Upper lobe of right lung (tissue), 1 donor: ENCODE measurements around the gene SUSD3. TPM values are rescaled to one million over a fixed set of nuclear protein-coding genes. Genes with fewer than 3 reads are reported as not detected.
A peak's percentile ranks its signal among the peaks of the same experiment; 100 is the strongest.
"Not testable (repeated sequence)": the region's sequence is repeated elsewhere in the genome, so short reads cannot be mapped to it uniquely, and the experiment has no call there.

Source experiments
- ATAC-seq: fragments of 200-7000 bp; cut with Tn5 transposase; one replicate; pipeline ENCODE4 v1.9.1; 2020; ENCODE audit warnings: mild to moderate bottlenecking, moderate library complexity
- DNase-seq: peaks from one replicate; pipeline ENCODE4 v3.0.0-alpha.2; 2020
- H3K27ac ChIP-seq: fragments of 200-600 bp; one replicate; pipeline ENCODE4 v1.8.0; 2022
- H3K27me3 ChIP-seq: fragments of 200-600 bp; one replicate; pipeline ENCODE4 v1.8.0; 2022; ENCODE audit warnings: mild to moderate bottlenecking
- H3K36me3 ChIP-seq: fragments of 200-600 bp; one replicate; pipeline ENCODE4 v1.8.0; 2022
- H3K4me1 ChIP-seq: fragments of 200-600 bp; one replicate; pipeline ENCODE4 v1.8.0; 2022
- H3K4me3 ChIP-seq: fragments of 200-600 bp; one replicate; pipeline ENCODE4 v1.8.0; 2022; ENCODE audit warnings: mild to moderate bottlenecking
- H3K9me3 ChIP-seq: fragments of 200-600 bp; one replicate; pipeline ENCODE4 v1.8.0; 2022
- intact Hi-C: fragments of 100-400 bp; cut with DNase I; formaldehyde crosslinking; loops from one replicate; pipeline ENCODE4 v1.11.0; 2022
- total RNA-seq: library from RNA; stranded (reverse); fragmentation: NEBNext Ultra II Directional; extraction: Animal tissue kit (Norgen Biotek cat#: 25700); gene quantifications from one replicate; pipeline ENCODE4 v1.2.1, GENCODE V29; 2021
- TF ChIP-seq, protein P1 (sequence below): fragments of 200-600 bp; IDR thresholded peaks from one replicate; pipeline ENCODE4 v1.8.0; 2022; ENCODE audit warnings: antibody characterized with exemption
- donor health status: DM: no; HTN: yes; CAD: no; lungs with severe emphysema.

SUSD3 gene
- total RNA-seq, 1 donor from 2014 or later = 4.8 TPM

GRCh38 chr9:93112864-93113389 is 54.4 kb downstream of the SUSD3 start:
- no peak overlapping the region for H3K4me3 ChIP-seq
- peaks cover 11% of the 10 kb centered on the region for H3K4me1 ChIP-seq
- H3K9me3 ChIP-seq = no peaks in the 10 kb centered on the region
- H3K27me3 ChIP-seq = no peaks in the 10 kb centered on the region
- no peak overlapping the region for H3K27ac ChIP-seq
- ATAC-seq (no peak), DNase-seq (peak; percentile 53)
- intact Hi-C loops = no loop called here
- H3K36me3 ChIP-seq = peaks cover 29% of the 10 kb centered on the region
- TF ChIP-seq, protein P1, sequence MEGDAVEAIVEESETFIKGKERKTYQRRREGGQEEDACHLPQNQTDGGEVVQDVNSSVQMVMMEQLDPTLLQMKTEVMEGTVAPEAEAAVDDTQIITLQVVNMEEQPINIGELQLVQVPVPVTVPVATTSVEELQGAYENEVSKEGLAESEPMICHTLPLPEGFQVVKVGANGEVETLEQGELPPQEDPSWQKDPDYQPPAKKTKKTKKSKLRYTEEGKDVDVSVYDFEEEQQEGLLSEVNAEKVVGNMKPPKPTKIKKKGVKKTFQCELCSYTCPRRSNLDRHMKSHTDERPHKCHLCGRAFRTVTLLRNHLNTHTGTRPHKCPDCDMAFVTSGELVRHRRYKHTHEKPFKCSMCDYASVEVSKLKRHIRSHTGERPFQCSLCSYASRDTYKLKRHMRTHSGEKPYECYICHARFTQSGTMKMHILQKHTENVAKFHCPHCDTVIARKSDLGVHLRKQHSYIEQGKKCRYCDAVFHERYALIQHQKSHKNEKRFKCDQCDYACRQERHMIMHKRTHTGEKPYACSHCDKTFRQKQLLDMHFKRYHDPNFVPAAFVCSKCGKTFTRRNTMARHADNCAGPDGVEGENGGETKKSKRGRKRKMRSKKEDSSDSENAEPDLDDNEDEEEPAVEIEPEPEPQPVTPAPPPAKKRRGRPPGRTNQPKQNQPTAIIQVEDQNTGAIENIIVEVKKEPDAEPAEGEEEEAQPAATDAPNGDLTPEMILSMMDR = no peak

DNA sequence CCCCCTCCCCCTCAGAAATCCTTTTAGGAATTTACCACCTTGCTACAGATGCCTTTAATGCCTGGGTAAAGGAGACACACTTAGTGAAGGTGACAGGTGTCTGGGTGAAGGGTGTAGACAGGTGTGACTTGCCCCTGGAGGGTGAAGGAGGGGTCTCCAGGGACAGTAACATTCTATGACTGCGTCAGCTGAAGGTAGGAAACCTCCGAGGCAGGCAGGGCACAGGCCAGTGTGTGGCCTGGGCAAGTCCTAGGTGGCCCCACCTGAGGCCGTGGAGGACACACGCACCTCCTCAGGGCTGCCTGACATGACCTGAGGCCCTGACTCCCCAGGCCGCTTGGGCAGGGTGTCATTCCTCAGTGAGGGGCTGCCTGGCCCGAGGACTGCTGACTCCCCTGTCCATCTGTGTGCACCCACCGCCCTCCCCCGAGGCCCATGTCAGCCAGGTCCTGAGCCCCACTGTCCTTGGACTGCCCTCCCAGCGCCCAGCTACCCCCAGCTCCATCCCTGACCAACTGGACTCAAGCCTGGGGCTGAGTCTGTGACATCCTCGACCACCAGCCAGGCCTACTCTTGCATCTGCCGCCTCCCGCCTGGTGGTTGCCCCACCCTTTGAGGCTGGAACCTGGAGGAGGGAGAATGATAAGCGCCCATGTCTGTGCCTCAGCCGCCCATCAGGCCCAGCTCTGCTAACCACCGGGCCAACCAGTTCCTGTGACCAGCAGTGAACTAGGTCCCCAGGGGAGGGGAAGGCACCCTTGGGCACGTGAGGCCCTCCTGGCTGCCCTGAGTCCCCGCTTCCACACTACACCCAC is 55.9 kb downstream of the SUSD3 start:
- no peak for ATAC-seq
- intact Hi-C loops = no loop called here

DNA sequence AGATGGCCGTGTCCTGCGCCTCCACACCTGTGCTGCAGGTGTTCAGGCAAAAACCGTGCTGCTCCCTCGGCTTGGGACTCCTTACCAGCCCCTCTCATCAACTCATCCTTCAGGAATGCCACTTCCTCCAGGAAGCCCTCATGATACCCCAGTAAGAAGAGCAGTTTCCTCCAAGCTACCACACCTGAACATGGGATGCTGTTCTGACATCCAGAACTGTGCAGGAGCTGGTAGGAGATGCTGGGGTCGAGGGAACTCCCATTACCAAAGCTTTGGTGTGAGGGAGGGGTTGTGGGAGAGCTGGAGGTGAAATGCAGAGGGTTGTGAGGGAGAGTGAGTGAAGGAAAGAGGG is 56.5 kb downstream of the SUSD3 start:
- Histone ChIP-seq H3K4me3 (no peak overlapping the region), H3K9me3 (no peaks in the 10 kb centered on the region), H3K27ac (no peak overlapping the region), H3K36me3 (peaks cover 19% of the 10 kb centered on the region), H3K27me3 (no peaks in the 10 kb centered on the region), H3K4me1 (peaks cover 19% of the 10 kb centered on the region)
- DNase-seq (no peak), ATAC-seq (no peak)
- TF ChIP-seq, protein P1 = no peak
- intact Hi-C loops = no loop called here

More for the DNA sequence above, 55.9 kb downstream of the SUSD3 start:
- peak; percentile 67 for DNase-seq
- H3K9me3 ChIP-seq = no peaks in the 10 kb centered on the region
- H3K4me3 ChIP-seq = no peak overlapping the region
- no peak overlapping the region for H3K27ac ChIP-seq
- no peaks in the 10 kb centered on the region for H3K27me3 ChIP-seq
- TF ChIP-seq, protein P1 = no peak
- H3K4me1 ChIP-seq = peaks cover 13% of the 10 kb centered on the region
- H3K36me3 ChIP-seq = peaks cover 19% of the 10 kb centered on the region

DNA sequence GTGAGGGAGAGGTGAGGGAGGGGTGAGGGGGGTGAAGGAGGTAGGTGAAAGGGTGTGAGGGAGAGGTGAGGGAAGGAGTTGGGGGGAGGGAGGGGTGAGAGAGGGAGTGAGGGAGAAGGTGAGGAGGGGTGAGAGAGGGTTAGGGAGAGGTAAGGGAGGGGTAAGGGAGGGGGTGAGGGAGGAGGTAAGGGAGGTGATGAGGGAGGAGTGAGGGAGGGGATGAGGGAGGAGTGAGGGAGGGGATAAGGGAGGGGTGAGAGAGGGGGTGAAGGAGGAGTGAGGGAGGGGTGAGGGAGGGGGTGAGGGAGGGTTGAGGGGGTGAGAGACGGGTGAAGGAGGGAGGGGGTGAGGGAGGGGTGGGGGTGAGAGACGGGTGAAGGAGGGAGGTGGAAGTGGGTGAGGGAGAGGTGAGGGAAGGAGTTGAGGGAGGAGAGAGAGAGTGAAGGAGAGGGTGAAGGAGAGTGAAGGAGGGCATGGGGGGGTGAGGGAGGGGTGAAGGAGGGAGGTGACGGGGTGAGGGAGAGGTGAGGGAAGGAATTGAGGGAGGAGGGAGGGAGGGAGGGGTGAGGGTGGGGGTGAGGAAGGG is 57.1 kb downstream of the SUSD3 start:
- ATAC-seq (no peak), DNase-seq (peak; percentile 21)
- TF ChIP-seq, protein P1 = no peak
- intact Hi-C loops = no loop called here
- H3K27ac ChIP-seq = no peak overlapping the region
- H3K4me3 ChIP-seq = no peak overlapping the region
- H3K9me3 ChIP-seq = no peaks in the 10 kb centered on the region
- peaks cover 25% of the 10 kb centered on the region for H3K4me1 ChIP-seq
- peaks cover 15% of the 10 kb centered on the region for H3K36me3 ChIP-seq
- H3K27me3 ChIP-seq = no peaks in the 10 kb centered on the region

DNA sequence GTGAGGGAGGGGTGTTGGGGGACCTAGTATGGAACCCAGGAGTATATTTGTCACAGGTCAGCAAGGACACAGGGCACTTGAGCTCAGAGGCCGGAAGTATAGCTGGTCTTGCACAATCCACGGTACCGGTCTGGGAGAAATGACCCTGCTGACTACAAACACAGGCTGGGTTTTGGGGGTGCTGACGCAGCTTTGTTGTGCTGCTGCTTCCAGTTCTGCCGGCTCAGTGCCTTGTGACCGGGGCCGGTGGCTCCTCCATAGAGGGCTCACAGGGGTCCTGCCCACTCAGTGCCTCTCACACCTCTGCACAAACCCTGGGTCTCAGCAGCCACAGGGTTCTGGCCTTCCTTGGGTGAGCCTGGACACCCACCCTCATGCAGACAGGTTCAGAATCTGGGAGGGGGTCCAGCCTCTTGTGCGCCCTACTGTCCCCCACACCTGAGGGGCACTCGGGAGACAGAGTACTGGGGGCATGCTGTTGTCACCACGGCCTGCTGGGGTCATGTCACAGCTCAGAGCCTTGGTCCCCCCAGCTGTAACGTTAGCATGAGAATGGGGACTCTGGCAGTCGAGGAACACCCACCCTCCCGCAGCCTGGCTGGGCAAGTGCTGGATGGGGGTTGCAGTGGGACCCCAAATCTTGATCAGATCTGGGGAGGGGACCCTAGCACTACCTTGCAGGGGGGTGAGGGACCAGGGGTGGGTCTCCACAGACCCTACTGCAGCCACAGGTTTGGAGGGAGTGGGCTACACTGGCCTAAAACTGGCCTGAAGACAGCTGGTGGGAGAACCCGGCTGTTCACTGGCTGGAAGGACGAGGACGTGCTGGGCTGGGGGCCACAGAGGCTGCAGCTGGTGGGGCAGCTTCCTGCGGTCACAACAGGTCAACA is 57.8 kb downstream of the SUSD3 start:
- DNase-seq = peak; percentile 88
- no peaks in the 10 kb centered on the region for H3K27me3 ChIP-seq
- intact Hi-C loops = no loop called here

DNA sequence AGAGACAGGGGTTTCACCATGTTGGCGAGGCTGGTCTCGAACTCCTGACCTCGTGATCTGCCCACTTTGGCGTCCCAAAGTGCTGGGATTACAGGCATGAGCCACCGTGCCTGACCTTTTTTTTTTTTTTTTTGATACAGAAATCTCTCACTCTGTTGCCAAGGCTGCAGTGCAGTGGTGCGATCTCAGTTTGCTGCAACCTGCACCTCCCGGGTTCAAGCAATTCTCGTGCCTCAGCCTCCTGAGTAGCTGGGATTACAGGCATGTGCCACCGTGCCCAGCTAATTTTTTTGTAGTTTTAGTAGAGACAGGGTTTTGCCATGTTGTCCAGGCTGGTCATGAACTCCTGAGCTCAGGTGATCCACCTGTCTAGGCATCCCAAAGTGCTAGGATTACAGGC is 59.0 kb downstream of the SUSD3 start:
- H3K4me3 ChIP-seq, H3K27me3 ChIP-seq, H3K9me3 ChIP-seq, H3K27ac ChIP-seq, intact Hi-C loops, ATAC-seq, H3K36me3 ChIP-seq: not testable (repeated sequence)
- DNase-seq = peak; percentile 28
- H3K4me1 ChIP-seq = peaks cover 25% of the 10 kb centered on the region

More for the DNA sequence above, 57.8 kb downstream of the SUSD3 start:
- TF ChIP-seq, protein P1 = no peak
- ATAC-seq = peak; percentile 72
- Histone ChIP-seq H3K36me3 (peaks cover 8% of the 10 kb centered on the region), H3K4me1 (peaks cover 25% of the 10 kb centered on the region), H3K4me3 (no peak overlapping the region), H3K9me3 (no peaks in the 10 kb centered on the region), H3K27ac (peak overlapping the region; percentile 78)
